Measurements from ENCODE around the gene EVI2A.
"Not testable (repeated sequence)": the region's sequence is repeated elsewhere in the genome, so short reads cannot be mapped to it uniquely, and the experiment has no call there.

Gene EVI2A

DNA sequence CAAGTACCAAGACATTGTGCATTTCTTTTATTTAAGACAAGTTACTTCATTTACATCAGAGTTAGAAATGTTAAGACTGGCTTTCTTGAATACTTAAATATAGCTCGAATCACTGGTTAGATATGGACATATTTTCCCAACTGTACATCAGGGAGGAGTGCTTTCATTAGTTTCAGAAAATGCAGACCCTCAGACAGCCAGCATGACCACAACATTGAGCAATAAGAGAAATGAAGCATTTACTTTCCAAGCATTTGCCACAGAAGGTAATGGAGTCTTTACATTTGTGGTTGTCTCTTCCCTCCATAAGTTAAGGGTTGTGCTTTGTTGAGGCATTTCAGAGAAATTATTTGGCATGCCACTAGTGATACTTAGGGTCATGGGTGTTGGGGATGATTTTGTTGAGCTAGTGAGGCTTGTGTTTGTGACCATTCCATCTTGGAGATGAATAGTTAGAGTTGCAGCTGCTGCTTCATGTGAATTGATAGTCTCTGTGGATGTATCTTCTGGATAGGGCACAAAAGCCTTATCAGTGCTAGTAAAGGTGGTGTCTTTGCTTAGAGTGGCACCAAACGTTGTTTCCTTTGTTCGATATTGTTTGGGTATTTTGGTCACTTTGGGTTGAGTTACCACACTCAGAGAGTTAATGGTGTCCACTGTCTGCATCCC lies 26.5 kb downstream of the EVI2A start:
- H3K4me1 ChIP-seq (ENCODE audit: control insufficient read depth, insufficient read depth, low read length, poor library complexity, severe bottlenecking), result no peaks in the 10 kb centered on the region
- H3K4me3 ChIP-seq (ENCODE audit: extremely low read depth, insufficient read depth, low read length, poor library complexity, severe bottlenecking), result no peak overlapping the region
- peaks cover 14% of the 10 kb centered on the region for H3K36me3 ChIP-seq (ENCODE audit: control insufficient read depth, insufficient read depth, low read length)
- no peaks in the 10 kb centered on the region for H3K9me3 ChIP-seq (ENCODE audit: control insufficient read depth, low read length)
- WGBS, 2 experiments (ENCODE audit: insufficient coverage in 2 of 2), result 87 to 100% methylated on average over 2 to 3 of the region's 3 CpGs
- H3K27ac ChIP-seq (ENCODE audit: low read depth, low read length, severe bottlenecking), result no peak overlapping the region

DNA sequence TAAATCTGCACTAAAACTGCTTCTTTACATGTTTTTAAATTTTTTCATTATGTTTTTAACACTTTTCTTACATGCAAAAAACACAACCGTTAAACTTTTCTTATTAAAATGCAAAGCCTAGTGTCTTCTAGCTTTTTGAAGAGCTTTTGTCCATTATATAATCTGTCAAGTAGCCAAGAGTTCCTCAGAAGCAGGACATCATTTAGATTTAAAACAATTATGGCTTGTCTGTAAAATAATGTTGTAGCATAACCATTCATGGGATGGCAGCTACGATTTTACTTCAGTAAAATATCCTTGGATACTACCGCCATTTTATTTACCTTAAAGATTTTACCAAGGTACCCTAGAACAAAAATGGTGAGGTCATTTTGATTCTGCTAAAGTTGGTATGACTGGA lies 27.2 kb downstream of the EVI2A start:
- Histone ChIP-seq H3K4me1 (ENCODE audit: control insufficient read depth, insufficient read depth, low read length, poor library complexity, severe bottlenecking) (no peaks in the 10 kb centered on the region), H3K27ac (ENCODE audit: low read depth, low read length, severe bottlenecking) (no peak overlapping the region), H3K36me3 (ENCODE audit: control insufficient read depth, insufficient read depth, low read length) (peaks cover 14% of the 10 kb centered on the region), H3K9me3 (ENCODE audit: control insufficient read depth, low read length) (no peaks in the 10 kb centered on the region), H3K4me3 (ENCODE audit: extremely low read depth, insufficient read depth, low read length, poor library complexity, severe bottlenecking) (no peak overlapping the region)
- no CpG with 5 or more reads among the region's 3 CpGs for WGBS, 2 experiments (ENCODE audit: insufficient coverage in 2 of 2)

DNA sequence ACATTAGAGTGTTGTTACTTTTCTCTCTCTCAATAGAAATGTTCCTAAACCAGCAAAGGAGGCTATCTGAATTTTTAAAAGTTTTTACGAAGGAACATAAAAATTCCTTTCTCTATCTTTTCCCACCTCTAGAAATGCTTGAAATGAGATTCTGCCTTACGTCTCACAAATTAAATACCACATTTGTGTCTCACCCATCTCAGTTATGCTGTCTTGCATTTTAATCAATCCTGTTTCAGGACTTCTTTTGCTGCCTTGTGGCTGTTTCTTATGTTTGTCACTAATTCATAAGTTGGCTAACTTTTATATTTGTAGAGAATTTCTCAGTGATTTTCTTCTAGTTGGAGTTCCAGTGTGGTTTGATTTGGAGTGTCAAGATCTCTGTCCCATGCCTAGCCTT lies 27.8 kb downstream of the EVI2A start:
- Histone ChIP-seq H3K9me3 (ENCODE audit: control insufficient read depth, low read length) (no peaks in the 10 kb centered on the region), H3K4me3 (ENCODE audit: extremely low read depth, insufficient read depth, low read length, poor library complexity, severe bottlenecking) (no peak overlapping the region), H3K27ac (ENCODE audit: low read depth, low read length, severe bottlenecking) (no peak overlapping the region), H3K36me3 (ENCODE audit: control insufficient read depth, insufficient read depth, low read length) (peaks cover 14% of the 10 kb centered on the region), H3K4me1 (ENCODE audit: control insufficient read depth, insufficient read depth, low read length, poor library complexity, severe bottlenecking) (no peaks in the 10 kb centered on the region)
- 88 to 100% methylated on average over 2 of the region's 2 CpGs for WGBS, 2 experiments (ENCODE audit: insufficient coverage in 2 of 2)

GRCh38 chr17:31291820-31292219 lies 29.6 kb downstream of the EVI2A start:
- H3K9me3 ChIP-seq (ENCODE audit: control insufficient read depth, low read length), result no peaks in the 10 kb centered on the region
- no peak overlapping the region for H3K27ac ChIP-seq (ENCODE audit: low read depth, low read length, severe bottlenecking)
- H3K36me3 ChIP-seq (ENCODE audit: control insufficient read depth, insufficient read depth, low read length), result peaks cover 14% of the 10 kb centered on the region
- no peak overlapping the region for H3K4me3 ChIP-seq (ENCODE audit: extremely low read depth, insufficient read depth, low read length, poor library complexity, severe bottlenecking)
- no peaks in the 10 kb centered on the region for H3K4me1 ChIP-seq (ENCODE audit: control insufficient read depth, insufficient read depth, low read length, poor library complexity, severe bottlenecking)

GRCh38 chr17:31289790-31290189 lies 31.6 kb downstream of the EVI2A start:
- no peaks in the 10 kb centered on the region for H3K4me1 ChIP-seq (ENCODE audit: control insufficient read depth, insufficient read depth, low read length, poor library complexity, severe bottlenecking)
- H3K4me3 ChIP-seq (ENCODE audit: extremely low read depth, insufficient read depth, low read length, poor library complexity, severe bottlenecking), result no peak overlapping the region
- no peaks in the 10 kb centered on the region for H3K9me3 ChIP-seq (ENCODE audit: control insufficient read depth, low read length)
- H3K36me3 ChIP-seq (ENCODE audit: control insufficient read depth, insufficient read depth, low read length), result peaks cover 12% of the 10 kb centered on the region
- WGBS, 2 experiments (ENCODE audit: insufficient coverage in 2 of 2), result no CpG with 5 or more reads among the region's 3 CpGs
- no peak overlapping the region for H3K27ac ChIP-seq (ENCODE audit: low read depth, low read length, severe bottlenecking)

DNA sequence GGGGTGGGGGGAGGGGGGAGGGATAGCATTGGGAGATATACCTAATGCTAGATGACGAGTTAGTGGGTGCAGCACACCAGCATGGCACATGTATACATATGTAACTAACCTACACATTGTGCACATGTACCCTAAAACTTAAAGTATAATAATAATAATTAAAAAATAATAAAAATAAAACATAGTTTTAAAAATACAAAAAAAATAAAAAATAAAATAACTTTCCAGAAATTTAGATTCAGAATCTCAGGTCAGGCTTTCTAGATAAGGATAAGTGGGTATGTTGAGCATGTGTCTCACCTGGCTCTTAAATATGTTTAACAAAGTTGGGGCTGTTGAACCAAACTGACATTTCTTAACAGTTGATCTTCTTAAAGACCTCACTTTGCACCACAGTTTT lies 33.5 kb downstream of the EVI2A start:
- WGBS, 2 experiments (ENCODE audit: insufficient coverage in 2 of 2), result no CpG with 5 or more reads among the region's 1 CpG
- H3K4me1 ChIP-seq (ENCODE audit: control insufficient read depth, insufficient read depth, low read length, poor library complexity, severe bottlenecking); H3K4me3 ChIP-seq (ENCODE audit: extremely low read depth, insufficient read depth, low read length, poor library complexity, severe bottlenecking); H3K27ac ChIP-seq (ENCODE audit: low read depth, low read length, severe bottlenecking); H3K9me3 ChIP-seq (ENCODE audit: control insufficient read depth, low read length): not testable (repeated sequence)
- H3K36me3 ChIP-seq (ENCODE audit: control insufficient read depth, insufficient read depth, low read length), result peaks cover 12% of the 10 kb centered on the region

DNA sequence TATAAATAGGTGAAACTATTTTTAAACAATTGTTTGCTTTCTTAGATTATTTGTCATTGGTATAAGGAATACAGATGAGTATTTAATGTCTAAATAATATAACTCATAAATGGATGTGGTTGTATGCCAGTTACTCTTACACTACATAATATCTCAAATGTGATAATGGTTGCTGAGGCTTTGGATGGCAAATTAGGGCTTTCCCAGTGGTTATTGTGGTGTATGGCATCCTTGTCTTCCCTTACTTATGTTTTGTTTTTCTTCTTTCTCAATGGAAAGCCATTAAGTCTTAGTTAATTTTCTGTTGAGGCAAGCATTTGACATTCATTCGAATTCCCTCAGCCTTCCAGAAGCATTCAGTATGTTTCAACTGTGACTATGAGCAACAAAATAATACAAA lies 34.8 kb downstream of the EVI2A start:
- WGBS, 2 experiments (ENCODE audit: insufficient coverage in 2 of 2), result no CpG with 5 or more reads among the region's 1 CpG
- Histone ChIP-seq H3K9me3 (ENCODE audit: control insufficient read depth, low read length) (no peaks in the 10 kb centered on the region), H3K27ac (ENCODE audit: low read depth, low read length, severe bottlenecking) (no peak overlapping the region), H3K36me3 (ENCODE audit: control insufficient read depth, insufficient read depth, low read length) (peaks cover 8% of the 10 kb centered on the region), H3K4me1 (ENCODE audit: control insufficient read depth, insufficient read depth, low read length, poor library complexity, severe bottlenecking) (no peaks in the 10 kb centered on the region), H3K4me3 (ENCODE audit: extremely low read depth, insufficient read depth, low read length, poor library complexity, severe bottlenecking) (no peak overlapping the region)

- Histone ChIP-seq H3K36me3 (ENCODE audit: control insufficient read depth, insufficient read depth, low read length) (peaks cover 25% of the 10 kb centered on the region), H3K9me3 (ENCODE audit: control insufficient read depth, low read length) (no peaks in the 10 kb centered on the region), H3K4me1 (ENCODE audit: control insufficient read depth, insufficient read depth, low read length, poor library complexity, severe bottlenecking) (no peaks in the 10 kb centered on the region), H3K4me3 (ENCODE audit: extremely low read depth, insufficient read depth, low read length, poor library complexity, severe bottlenecking) (no peak overlapping the region), H3K27ac (ENCODE audit: low read depth, low read length, severe bottlenecking) (no peak overlapping the region)
Measured at GRCh38 chr17:31283841-31284240, 37.6 kb downstream of the EVI2A start.

GRCh38 chr17:31281061-31281460 lies 40.4 kb downstream of the EVI2A start:
- WGBS, 2 experiments (ENCODE audit: insufficient coverage in 2 of 2), result 100% methylated on average over 1 to 2 of the region's 2 CpGs
- H3K9me3 ChIP-seq (ENCODE audit: control insufficient read depth, low read length), result no peaks in the 10 kb centered on the region
- H3K36me3 ChIP-seq (ENCODE audit: control insufficient read depth, insufficient read depth, low read length), result peaks cover 49% of the 10 kb centered on the region
- H3K27ac ChIP-seq (ENCODE audit: low read depth, low read length, severe bottlenecking), result no peak overlapping the region
- no peaks in the 10 kb centered on the region for H3K4me1 ChIP-seq (ENCODE audit: control insufficient read depth, insufficient read depth, low read length, poor library complexity, severe bottlenecking)
- no peak overlapping the region for H3K4me3 ChIP-seq (ENCODE audit: extremely low read depth, insufficient read depth, low read length, poor library complexity, severe bottlenecking)

DNA sequence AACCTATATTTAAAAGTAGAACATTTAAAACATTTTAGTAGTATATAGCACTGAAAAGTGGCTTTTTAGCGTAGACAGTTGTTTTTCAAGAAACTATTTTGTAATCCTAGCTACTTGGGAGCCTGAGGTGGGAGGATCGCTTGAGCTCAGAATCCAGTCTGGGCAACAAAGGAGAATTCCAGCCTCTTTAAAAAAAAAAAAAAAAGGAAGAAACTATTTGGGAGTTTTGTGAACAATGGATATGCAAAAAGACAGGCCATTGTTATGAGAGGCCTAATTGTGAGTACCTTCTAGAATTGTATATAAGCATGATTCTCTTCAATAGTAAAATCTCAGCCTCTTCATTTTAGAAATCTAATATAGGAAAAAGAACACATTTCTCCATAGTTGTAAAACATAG lies 42.0 kb downstream of the EVI2A start:
- H3K4me3 ChIP-seq (ENCODE audit: extremely low read depth, insufficient read depth, low read length, poor library complexity, severe bottlenecking), result no peak overlapping the region
- H3K36me3 ChIP-seq (ENCODE audit: control insufficient read depth, insufficient read depth, low read length), result peaks cover 51% of the 10 kb centered on the region
- H3K27ac ChIP-seq (ENCODE audit: low read depth, low read length, severe bottlenecking), result no peak overlapping the region
- no peaks in the 10 kb centered on the region for H3K4me1 ChIP-seq (ENCODE audit: control insufficient read depth, insufficient read depth, low read length, poor library complexity, severe bottlenecking)
- H3K9me3 ChIP-seq (ENCODE audit: control insufficient read depth, low read length), result no peaks in the 10 kb centered on the region
- 69% methylated on average over 2 of the region's 2 CpGs; no CpG with 5 or more reads in 1 of the 2 experiments for WGBS, 2 experiments (ENCODE audit: insufficient coverage in 2 of 2)

DNA sequence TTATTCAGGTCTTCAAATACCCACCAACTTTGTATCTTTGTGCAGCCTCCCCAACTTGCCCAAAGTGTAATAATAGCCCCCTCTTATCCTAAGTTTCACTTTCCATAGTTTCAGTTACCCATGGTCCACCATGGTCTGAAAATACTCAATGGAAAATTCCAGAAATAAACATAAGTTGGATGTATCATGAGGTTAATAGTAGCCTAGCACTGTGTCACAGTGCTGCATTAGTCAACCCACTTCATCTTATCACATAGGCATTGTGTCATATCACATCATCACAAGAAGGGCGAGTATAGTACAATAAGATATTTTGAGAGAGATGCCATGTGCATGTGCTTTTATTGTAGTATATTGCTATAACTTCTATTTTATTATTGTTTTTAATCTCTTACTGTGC lies 46.3 kb downstream of the EVI2A start:
- H3K4me1 ChIP-seq (ENCODE audit: control insufficient read depth, insufficient read depth, low read length, poor library complexity, severe bottlenecking), result peaks cover 4% of the 10 kb centered on the region
- H3K9me3 ChIP-seq (ENCODE audit: control insufficient read depth, low read length), result no peaks in the 10 kb centered on the region
- no peak overlapping the region for H3K27ac ChIP-seq (ENCODE audit: low read depth, low read length, severe bottlenecking)
- WGBS, 2 experiments (ENCODE audit: insufficient coverage in 2 of 2), result no CpG with 5 or more reads among the region's 1 CpG
- peaks cover 56% of the 10 kb centered on the region for H3K36me3 ChIP-seq (ENCODE audit: control insufficient read depth, insufficient read depth, low read length)
- H3K4me3 ChIP-seq (ENCODE audit: extremely low read depth, insufficient read depth, low read length, poor library complexity, severe bottlenecking), result no peak overlapping the region
